Measurements from ENCODE around the gene TRIM33. TPM values are rescaled to one million over a fixed set of nuclear protein-coding genes. Genes with fewer than 3 reads are reported as not detected.

TRIM33 gene
- polyA plus RNA-seq, 1 experiment = 12.2 TPM

GRCh38 chr1:114551400-114551799 is 40.4 kb upstream of the TRIM33 start:
- TF ChIP-seq, protein P1, sequence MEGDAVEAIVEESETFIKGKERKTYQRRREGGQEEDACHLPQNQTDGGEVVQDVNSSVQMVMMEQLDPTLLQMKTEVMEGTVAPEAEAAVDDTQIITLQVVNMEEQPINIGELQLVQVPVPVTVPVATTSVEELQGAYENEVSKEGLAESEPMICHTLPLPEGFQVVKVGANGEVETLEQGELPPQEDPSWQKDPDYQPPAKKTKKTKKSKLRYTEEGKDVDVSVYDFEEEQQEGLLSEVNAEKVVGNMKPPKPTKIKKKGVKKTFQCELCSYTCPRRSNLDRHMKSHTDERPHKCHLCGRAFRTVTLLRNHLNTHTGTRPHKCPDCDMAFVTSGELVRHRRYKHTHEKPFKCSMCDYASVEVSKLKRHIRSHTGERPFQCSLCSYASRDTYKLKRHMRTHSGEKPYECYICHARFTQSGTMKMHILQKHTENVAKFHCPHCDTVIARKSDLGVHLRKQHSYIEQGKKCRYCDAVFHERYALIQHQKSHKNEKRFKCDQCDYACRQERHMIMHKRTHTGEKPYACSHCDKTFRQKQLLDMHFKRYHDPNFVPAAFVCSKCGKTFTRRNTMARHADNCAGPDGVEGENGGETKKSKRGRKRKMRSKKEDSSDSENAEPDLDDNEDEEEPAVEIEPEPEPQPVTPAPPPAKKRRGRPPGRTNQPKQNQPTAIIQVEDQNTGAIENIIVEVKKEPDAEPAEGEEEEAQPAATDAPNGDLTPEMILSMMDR (IDR thresholded peaks at IDR 0.05; ENCODE audit: insufficient read depth, low read depth, low read length) = no peak
- no peaks in the 10 kb centered on the region for H3K27me3 ChIP-seq (ENCODE audit: control insufficient read depth, insufficient read depth, low read length)
- H3K4me3 ChIP-seq (ENCODE audit: low read depth, low read length) = no peak overlapping the region
- DNase-seq (ENCODE audit: low read depth) = no peak
- POLR2A ChIA-PET = interaction anchor here (0.6 kb wide), 1 partner anchor 17 kb away, joined by 5 read pairs; no protein-coding TSS in a partner anchor
- CTCF ChIA-PET = no interaction called here
- no peaks in the 10 kb centered on the region for H3K36me3 ChIP-seq (ENCODE audit: control insufficient read depth, insufficient read depth, low read length)

DNA sequence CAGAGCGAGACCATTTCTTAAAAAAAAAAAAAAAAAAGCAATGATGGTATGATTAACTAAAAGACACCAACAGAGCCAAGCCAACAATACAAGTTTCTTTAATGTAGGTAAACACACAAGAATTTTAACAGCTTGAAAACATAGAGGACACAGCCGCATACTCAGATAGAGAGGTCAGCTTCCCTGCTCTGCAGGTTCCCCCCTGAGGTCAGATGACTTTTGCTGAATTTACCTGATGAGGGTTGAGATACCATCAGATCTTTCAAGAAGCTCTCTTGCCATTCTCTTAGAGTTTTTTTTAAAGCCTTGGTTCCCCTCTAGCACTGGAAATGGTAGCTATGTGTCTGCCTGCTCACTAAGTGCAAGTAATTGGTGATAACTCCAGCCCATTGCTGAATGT is 39.3 kb upstream of the TRIM33 start:
- Histone ChIP-seq H3K4me3 (ENCODE audit: low read depth, low read length) (no peak overlapping the region), H3K27me3 (ENCODE audit: control insufficient read depth, insufficient read depth, low read length) (no peaks in the 10 kb centered on the region), H3K36me3 (ENCODE audit: control insufficient read depth, insufficient read depth, low read length) (no peaks in the 10 kb centered on the region)
- ChIA-PET POLR2A (no interaction called here), CTCF (no interaction called here)
- TF ChIP-seq, protein P1 (IDR thresholded peaks at IDR 0.05; ENCODE audit: insufficient read depth, low read depth, low read length) = no peak
- DNase-seq (ENCODE audit: low read depth) = no peak

GRCh38 chr1:114549137-114549536 is 38.1 kb upstream of the TRIM33 start:
- POLR2A ChIA-PET = no interaction called here
- Histone ChIP-seq H3K4me3 (ENCODE audit: low read depth, low read length) (no peak overlapping the region), H3K36me3 (ENCODE audit: control insufficient read depth, insufficient read depth, low read length) (no peaks in the 10 kb centered on the region), H3K27me3 (ENCODE audit: control insufficient read depth, insufficient read depth, low read length) (no peaks in the 10 kb centered on the region)
- CTCF ChIA-PET = interaction anchor here (0.6 kb wide), 1 partner anchor 57 kb away, joined by 3 read pairs; no protein-coding TSS in a partner anchor
- no peak for DNase-seq (ENCODE audit: low read depth)
- TF ChIP-seq, protein P1 (IDR thresholded peaks at IDR 0.05; ENCODE audit: insufficient read depth, low read depth, low read length) = no peak

DNA sequence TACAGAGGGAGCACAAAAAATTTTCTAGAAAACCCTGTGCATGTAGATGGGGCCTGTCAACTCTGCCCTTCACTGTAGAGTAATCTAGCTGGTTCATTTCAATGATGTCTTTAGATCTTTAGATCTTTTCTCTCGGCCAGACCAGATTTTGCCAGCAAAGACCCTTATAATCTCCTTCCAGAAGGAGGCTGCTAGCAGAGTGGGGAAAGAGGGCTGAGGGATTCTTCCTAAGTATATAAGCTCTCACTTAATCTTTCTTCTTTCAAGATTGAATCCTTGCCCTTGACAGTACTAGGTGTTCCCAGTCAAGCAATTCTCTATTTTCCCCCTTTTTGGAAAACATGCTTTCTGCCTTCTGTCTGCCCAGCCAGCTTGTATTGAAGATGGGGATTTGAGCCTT is 36.1 kb upstream of the TRIM33 start:
- no peaks in the 10 kb centered on the region for H3K27me3 ChIP-seq (ENCODE audit: control insufficient read depth, insufficient read depth, low read length)
- no peak overlapping the region for H3K4me3 ChIP-seq (ENCODE audit: low read depth, low read length)
- ChIA-PET CTCF (no interaction called here), POLR2A (no interaction called here)
- DNase-seq (ENCODE audit: low read depth) = no peak
- TF ChIP-seq, protein P1 (IDR thresholded peaks at IDR 0.05; ENCODE audit: insufficient read depth, low read depth, low read length) = no peak
- no peaks in the 10 kb centered on the region for H3K36me3 ChIP-seq (ENCODE audit: control insufficient read depth, insufficient read depth, low read length)

DNA sequence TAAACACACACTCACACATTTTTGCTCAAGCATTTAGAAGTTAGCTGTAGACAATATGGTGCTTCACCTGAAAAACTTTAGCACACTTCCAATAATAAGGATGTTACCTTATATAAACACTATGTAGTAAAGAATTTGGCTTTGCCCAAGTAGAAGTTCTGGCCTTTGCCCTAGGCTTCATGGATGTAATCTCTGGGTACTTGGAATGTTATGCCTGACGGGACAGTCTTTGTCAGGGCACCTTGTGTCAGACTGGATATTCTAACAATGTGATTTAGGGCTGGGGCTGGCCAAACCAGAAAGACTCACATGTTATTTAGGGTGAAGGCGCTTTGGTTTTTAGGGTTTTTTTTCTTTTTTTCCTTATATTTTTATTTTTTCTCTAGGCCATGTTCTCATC is 34.8 kb upstream of the TRIM33 start:
- Histone ChIP-seq H3K4me3 (ENCODE audit: low read depth, low read length) (no peak overlapping the region), H3K27me3 (ENCODE audit: control insufficient read depth, insufficient read depth, low read length) (no peaks in the 10 kb centered on the region), H3K36me3 (ENCODE audit: control insufficient read depth, insufficient read depth, low read length) (no peaks in the 10 kb centered on the region)
- DNase-seq (ENCODE audit: low read depth) = no peak
- POLR2A ChIA-PET = no interaction called here
- CTCF ChIA-PET = interaction anchor here (0.5 kb wide), 1 partner anchor 196 kb away, joined by 4 read pairs; no protein-coding TSS in a partner anchor
- TF ChIP-seq, protein P1 (IDR thresholded peaks at IDR 0.05; ENCODE audit: insufficient read depth, low read depth, low read length) = no peak
